Ishikawa (cell line): ENCODE measurements around the gene ZSWIM6.

ENCODE experiments used
- CEBPB ChIP-seq: IDR thresholded peaks from 2 replicates; pipeline ENCODE4 v1.6.1; 2012
- CREB1 ChIP-seq: IDR thresholded peaks from 2 replicates; pipeline ENCODE4 v1.6.1; 2012; ENCODE audit warnings: low read depth
- EGR1 ChIP-seq: IDR thresholded peaks from 2 replicates; pipeline ENCODE4 v1.6.1; 2012
- EP300 ChIP-seq: IDR thresholded peaks from 2 replicates; pipeline ENCODE4 v1.6.1; 2012; ENCODE audit warnings: borderline replicate concordance
- FOXM1 ChIP-seq: IDR thresholded peaks from 2 replicates; pipeline ENCODE4 v1.6.1; 2012; ENCODE audit warnings: low read depth, borderline replicate concordance
- NFIC ChIP-seq: IDR thresholded peaks from 2 replicates; pipeline ENCODE4 v1.6.1; 2012
- RAD21 ChIP-seq: IDR thresholded peaks from 2 replicates; pipeline ENCODE4 v1.6.1; 2012; ENCODE audit warnings: low read depth
- TAF1 ChIP-seq: IDR thresholded peaks from 2 replicates; pipeline ENCODE4 v1.6.1; 2012; ENCODE audit warnings: low read depth, mild to moderate bottlenecking
- TCF12 ChIP-seq: IDR thresholded peaks from 2 replicates; pipeline ENCODE4 v1.6.1; 2012; ENCODE audit warnings: low read depth
- TEAD4 ChIP-seq: IDR thresholded peaks from 2 replicates; pipeline ENCODE4 v1.6.1; 2012
- YY1 ChIP-seq: IDR thresholded peaks from 2 replicates; pipeline ENCODE4 v1.6.1; 2012; ENCODE audit warnings: low read depth
- ZBTB7A ChIP-seq: IDR thresholded peaks from 2 replicates; pipeline ENCODE4 v1.6.1; 2012; ENCODE audit warnings: low read depth
- TF ChIP-seq, protein P1 (sequence below): IDR thresholded peaks from 2 replicates; pipeline ENCODE4 v1.6.1; 2012
- TF ChIP-seq, protein P2 (sequence below): IDR thresholded peaks from 2 replicates; pipeline ENCODE4 v1.6.1; 2012; ENCODE audit warnings: low read depth, mild to moderate bottlenecking
- TF ChIP-seq, protein P3 (sequence below): IDR thresholded peaks from 2 replicates; pipeline ENCODE4 v1.6.1; 2012

Gene ZSWIM6

DNA sequence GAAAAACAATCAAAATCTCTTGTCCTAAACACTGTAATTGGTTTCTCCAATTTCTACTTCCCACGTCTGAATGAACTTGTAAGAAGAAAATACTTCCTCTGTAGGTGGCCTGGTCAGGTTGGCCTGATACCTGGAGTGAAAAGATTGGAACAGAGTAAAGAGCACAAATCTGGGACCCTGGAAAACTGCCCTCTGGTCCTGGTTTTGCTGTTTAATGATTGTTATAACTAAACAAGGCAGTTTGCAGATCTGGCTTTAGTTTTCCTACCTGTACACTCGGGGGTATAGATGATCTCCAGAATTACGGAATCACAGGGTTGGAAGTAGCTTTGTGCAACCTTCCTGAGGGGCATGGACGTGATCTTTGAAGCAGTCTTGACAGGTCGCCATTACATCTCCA lies 67.6 kb downstream of the ZSWIM6 start:
- TF ChIP-seq TAF1 (no peak), EGR1 (no peak), RAD21 (no peak), TCF12 (no peak), ZBTB7A (no peak), CEBPB (no peak), NFIC (no peak), FOXM1 (no peak), TEAD4 (no peak), YY1 (no peak), EP300 (no peak), CREB1 (no peak)
- TF ChIP-seq, protein P1, sequence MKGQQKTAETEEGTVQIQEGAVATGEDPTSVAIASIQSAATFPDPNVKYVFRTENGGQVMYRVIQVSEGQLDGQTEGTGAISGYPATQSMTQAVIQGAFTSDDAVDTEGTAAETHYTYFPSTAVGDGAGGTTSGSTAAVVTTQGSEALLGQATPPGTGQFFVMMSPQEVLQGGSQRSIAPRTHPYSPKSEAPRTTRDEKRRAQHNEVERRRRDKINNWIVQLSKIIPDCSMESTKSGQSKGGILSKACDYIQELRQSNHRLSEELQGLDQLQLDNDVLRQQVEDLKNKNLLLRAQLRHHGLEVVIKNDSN = no peak
- TF ChIP-seq, protein P2, sequence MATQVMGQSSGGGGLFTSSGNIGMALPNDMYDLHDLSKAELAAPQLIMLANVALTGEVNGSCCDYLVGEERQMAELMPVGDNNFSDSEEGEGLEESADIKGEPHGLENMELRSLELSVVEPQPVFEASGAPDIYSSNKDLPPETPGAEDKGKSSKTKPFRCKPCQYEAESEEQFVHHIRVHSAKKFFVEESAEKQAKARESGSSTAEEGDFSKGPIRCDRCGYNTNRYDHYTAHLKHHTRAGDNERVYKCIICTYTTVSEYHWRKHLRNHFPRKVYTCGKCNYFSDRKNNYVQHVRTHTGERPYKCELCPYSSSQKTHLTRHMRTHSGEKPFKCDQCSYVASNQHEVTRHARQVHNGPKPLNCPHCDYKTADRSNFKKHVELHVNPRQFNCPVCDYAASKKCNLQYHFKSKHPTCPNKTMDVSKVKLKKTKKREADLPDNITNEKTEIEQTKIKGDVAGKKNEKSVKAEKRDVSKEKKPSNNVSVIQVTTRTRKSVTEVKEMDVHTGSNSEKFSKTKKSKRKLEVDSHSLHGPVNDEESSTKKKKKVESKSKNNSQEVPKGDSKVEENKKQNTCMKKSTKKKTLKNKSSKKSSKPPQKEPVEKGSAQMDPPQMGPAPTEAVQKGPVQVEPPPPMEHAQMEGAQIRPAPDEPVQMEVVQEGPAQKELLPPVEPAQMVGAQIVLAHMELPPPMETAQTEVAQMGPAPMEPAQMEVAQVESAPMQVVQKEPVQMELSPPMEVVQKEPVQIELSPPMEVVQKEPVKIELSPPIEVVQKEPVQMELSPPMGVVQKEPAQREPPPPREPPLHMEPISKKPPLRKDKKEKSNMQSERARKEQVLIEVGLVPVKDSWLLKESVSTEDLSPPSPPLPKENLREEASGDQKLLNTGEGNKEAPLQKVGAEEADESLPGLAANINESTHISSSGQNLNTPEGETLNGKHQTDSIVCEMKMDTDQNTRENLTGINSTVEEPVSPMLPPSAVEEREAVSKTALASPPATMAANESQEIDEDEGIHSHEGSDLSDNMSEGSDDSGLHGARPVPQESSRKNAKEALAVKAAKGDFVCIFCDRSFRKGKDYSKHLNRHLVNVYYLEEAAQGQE = no peak
- TF ChIP-seq, protein P3, sequence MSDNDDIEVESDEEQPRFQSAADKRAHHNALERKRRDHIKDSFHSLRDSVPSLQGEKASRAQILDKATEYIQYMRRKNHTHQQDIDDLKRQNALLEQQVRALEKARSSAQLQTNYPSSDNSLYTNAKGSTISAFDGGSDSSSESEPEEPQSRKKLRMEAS = no peak

DNA sequence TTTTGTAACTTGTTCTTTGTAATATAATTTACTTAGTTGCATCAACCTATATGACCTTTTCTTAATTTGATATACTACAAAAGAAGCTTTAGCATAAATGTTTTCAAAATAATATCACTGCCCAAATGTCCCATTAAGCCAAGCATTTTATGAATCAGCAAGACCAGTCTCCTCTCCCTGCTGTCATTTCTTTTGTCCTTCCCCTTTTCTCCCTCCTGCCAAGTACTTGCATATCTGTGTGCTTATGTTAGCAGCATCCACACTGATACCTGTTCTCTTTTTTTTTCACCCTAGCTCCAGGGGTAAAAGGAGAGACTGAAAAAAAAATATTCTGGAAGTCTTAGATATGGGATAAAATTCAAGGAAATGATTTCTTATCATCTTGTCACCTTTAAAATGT lies 69.7 kb downstream of the ZSWIM6 start:
- TF ChIP-seq YY1 = no peak

DNA sequence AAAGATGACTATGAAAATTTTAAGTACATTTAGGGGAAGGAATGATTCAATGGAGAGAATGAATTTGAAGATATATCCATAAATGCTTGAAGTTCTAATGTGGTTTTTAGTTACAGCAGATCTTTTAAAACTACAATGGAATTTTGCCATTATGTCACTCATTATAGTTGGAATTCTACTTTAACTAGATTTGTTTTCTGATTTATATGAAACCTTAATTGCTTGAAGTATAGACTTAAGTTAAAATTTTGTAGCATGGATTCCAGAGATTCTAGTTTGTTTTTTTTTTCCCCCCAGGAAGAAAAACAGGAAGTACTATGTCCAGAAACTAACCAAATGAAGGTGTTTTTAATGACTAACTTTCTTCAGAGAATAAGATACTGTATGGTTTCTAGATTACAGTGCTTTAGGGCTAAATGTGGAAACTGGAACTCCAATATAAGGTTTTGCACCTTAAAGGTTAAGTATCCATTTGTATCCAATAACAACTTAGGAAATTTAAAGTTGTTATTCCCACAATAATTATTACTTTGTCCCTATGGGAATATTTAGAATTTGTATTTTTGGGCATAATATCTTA lies 70.3 kb downstream of the ZSWIM6 start:
- TF ChIP-seq CEBPB (no peak), EGR1 (no peak), RAD21 (no peak), TEAD4 (no peak), YY1 (no peak), TAF1 (no peak), FOXM1 (no peak), TCF12 (no peak), CREB1 (no peak), NFIC (no peak), ZBTB7A (no peak), EP300 (no peak)
- TF ChIP-seq, protein P2 = no peak
- TF ChIP-seq, protein P1 = no peak
- TF ChIP-seq, protein P3 = no peak

DNA sequence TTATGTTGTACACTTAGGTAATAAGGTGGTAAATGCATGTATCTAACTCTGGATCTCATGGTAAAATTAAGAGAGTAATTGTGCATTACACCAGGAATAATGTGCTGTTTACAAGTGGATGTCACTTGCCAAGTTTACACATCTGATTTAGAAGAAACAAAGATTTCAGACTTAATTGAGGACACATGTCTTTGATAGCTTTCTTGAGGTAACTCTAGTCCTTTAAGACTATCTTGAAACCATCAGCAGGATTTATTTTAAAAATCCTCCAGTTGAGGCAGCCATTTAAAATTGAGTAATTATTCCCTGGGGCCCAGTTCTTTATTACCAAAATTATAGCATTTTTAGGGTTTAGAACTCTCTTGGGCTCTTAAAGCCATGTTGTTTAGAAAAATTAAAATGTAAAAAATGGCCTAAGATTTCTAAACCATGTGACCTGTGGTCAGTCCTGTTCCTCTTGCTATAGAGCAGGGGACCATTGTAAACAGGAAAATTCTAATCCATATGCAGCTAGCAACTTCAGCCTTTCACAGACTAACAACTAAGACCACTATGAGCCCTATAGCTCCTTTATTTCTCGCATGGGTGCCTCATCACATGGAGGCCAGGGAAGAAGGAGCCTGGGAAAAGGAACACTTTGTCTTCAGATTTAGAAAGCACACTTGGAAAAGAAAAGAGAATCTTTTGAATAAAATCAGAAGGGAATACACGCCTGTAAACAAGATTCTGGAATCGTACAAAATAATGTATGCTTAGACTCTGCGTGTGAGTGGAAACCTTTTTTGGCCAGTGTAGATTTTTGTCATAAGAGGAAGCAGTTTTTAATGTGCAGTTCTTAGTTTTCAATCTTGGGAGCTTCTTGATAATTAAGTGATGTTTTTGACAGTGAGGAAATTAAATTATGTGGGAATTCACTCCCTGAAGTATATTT lies 71.2 kb downstream of the ZSWIM6 start:
- TF ChIP-seq, protein P1 = no peak
- TF ChIP-seq, protein P2 = no peak
- TF ChIP-seq ZBTB7A (no peak), EGR1 (no peak), RAD21 (no peak), TCF12 (no peak), YY1 (no peak), FOXM1 (no peak), CREB1 (no peak), CEBPB (no peak), EP300 (no peak), TEAD4 (no peak), TAF1 (no peak)
- TF ChIP-seq, protein P3 = no peak
